HG03103 (cell line): Measurements from ENCODE around the gene EFNB1.
A peak's percentile ranks its signal among the peaks of the same experiment; 100 is the strongest.
"Not testable (repeated sequence)": the region's sequence is repeated elsewhere in the genome, so short reads cannot be mapped to it uniquely, and the experiment has no call there.

Source experiments
- ATAC-seq: cut with Tn5 transposase; IDR thresholded peaks from one replicate; pipeline ENCODE4 v1.9.1; 2021; ENCODE audit warnings: low read depth; ENCODE audit not compliant: unreplicated experiment

EFNB1 gene

GRCh38 chrX:68828740-68829581, at the start of gene EFNB1:
Gene EFNB1, plus strand, starts transcription at chrX:68829021. Its CDS starts 756 bp downstream, at chrX:68829777.
- ATAC-seq: peak; percentile 93

- ATAC-seq: not testable (repeated sequence)
These were observed 47.5 kb upstream of the EFNB1 start for GRCh38 chrX:68781295-68781694.

GRCh38 chrX:68784816-68785215, 44.0 kb upstream of the EFNB1 start:
- ATAC-seq: no peak

- ATAC-seq: not testable (repeated sequence)
These were observed 42.2 kb upstream of the EFNB1 start for GRCh38 chrX:68786581-68786980.

- ATAC-seq: no peak
These were observed 38.9 kb upstream of the EFNB1 start for GRCh38 chrX:68789966-68790365.

- ATAC-seq: no peak
These were observed 36.7 kb upstream of the EFNB1 start for GRCh38 chrX:68792083-68792482.

GRCh38 chrX:68794461-68794860, 34.4 kb upstream of the EFNB1 start:
- ATAC-seq: no peak

- ATAC-seq: no peak
These were observed 33.1 kb upstream of the EFNB1 start for GRCh38 chrX:68795741-68796140.

- not testable (repeated sequence) for ATAC-seq
These were observed 30.4 kb upstream of the EFNB1 start for GRCh38 chrX:68798400-68798799.

- no peak for ATAC-seq
These were observed 27.0 kb upstream of the EFNB1 start for GRCh38 chrX:68801737-68802290.

GRCh38 chrX:68807818-68808217, 21.0 kb upstream of the EFNB1 start:
- ATAC-seq: no peak

GRCh38 chrX:68808686-68809357, 20.0 kb upstream of the EFNB1 start:
- no peak for ATAC-seq

GRCh38 chrX:68820476-68821110, 8.2 kb upstream of the EFNB1 start:
- no peak for ATAC-seq

GRCh38 chrX:68821616-68822015, 7.2 kb upstream of the EFNB1 start:
- ATAC-seq: no peak

GRCh38 chrX:68822641-68823410, 6.0 kb upstream of the EFNB1 start:
- ATAC-seq: no peak

GRCh38 chrX:68823413-68824151, 5.2 kb upstream of the EFNB1 start:
- no peak for ATAC-seq

- no peak for ATAC-seq
These were observed 4.7 kb upstream of the EFNB1 start for GRCh38 chrX:68824152-68824433.

- no peak for ATAC-seq
These were observed 4.2 kb upstream of the EFNB1 start for GRCh38 chrX:68824565-68825125.

- no peak for ATAC-seq
These were observed 2.5 kb upstream of the EFNB1 start for GRCh38 chrX:68826113-68826980.
